Effector memory CD4-positive, alpha-beta T cell (primary cell): ENCODE measurements around the gene NEK2.

Experiments used
- DNase-seq, 3 donors: peaks; one replicate each; pipeline ENCODE4 v3.0.0-alpha.2; 2020
- H3K27ac ChIP-seq: 2 replicates; pipeline ENCODE4 v1.7.0; 2013; ENCODE audit warnings: mild to moderate bottlenecking, low read length, moderate library complexity; ENCODE audit not compliant: insufficient read depth, poor library complexity, severe bottlenecking
- H3K27me3 ChIP-seq: replicated peaks from 2 replicates; pipeline ENCODE4 v1.7.0; 2013; ENCODE audit warnings: mild to moderate bottlenecking, low read length; ENCODE audit not compliant: insufficient read depth, control insufficient read depth, poor library complexity, severe bottlenecking
- H3K36me3 ChIP-seq: 2 replicates; pipeline ENCODE4 v1.7.0; 2013; ENCODE audit warnings: mild to moderate bottlenecking, low read length, moderate library complexity; ENCODE audit not compliant: control insufficient read depth, insufficient read depth
- H3K4me1 ChIP-seq: 2 replicates; pipeline ENCODE4 v1.7.0; 2013; ENCODE audit warnings: low read length, mild to moderate bottlenecking; ENCODE audit not compliant: control insufficient read depth, insufficient read depth, poor library complexity, severe bottlenecking
- H3K4me3 ChIP-seq: 2 replicates; pipeline ENCODE4 v1.7.0; 2013; ENCODE audit warnings: low read length, low read depth, mild to moderate bottlenecking; ENCODE audit not compliant: insufficient read depth, poor library complexity, severe bottlenecking
- H3K9me3 ChIP-seq: 2 replicates; pipeline ENCODE4 v1.7.0; 2013; ENCODE audit warnings: mild to moderate bottlenecking, low read length, moderate library complexity; ENCODE audit not compliant: control insufficient read depth

NEK2 gene

GRCh38 chr1:211680752-211681327, 5.4 kb upstream of the NEK2 start:
- DNase-seq: peak; percentile 55 to 68 (median 57)
- Histone ChIP-seq H3K27ac (peak overlapping the region; percentile 54), H3K36me3 (no peaks in the 10 kb centered on the region), H3K27me3 (no peaks in the 10 kb centered on the region), H3K4me1 (no peaks in the 10 kb centered on the region), H3K4me3 (no peak overlapping the region), H3K9me3 (no peaks in the 10 kb centered on the region)

- Histone ChIP-seq H3K4me1 (peaks cover 5% of the 10 kb centered on the region), H3K27ac (no peak overlapping the region), H3K4me3 (no peak overlapping the region), H3K27me3 (no peaks in the 10 kb centered on the region), H3K36me3 (no peaks in the 10 kb centered on the region), H3K9me3 (no peaks in the 10 kb centered on the region)
- no peak for DNase-seq
These were observed 2.2 kb upstream of the NEK2 start for GRCh38 chr1:211677659-211678058.

- Histone ChIP-seq H3K27ac (no peak overlapping the region), H3K9me3 (no peaks in the 10 kb centered on the region), H3K4me3 (no peak overlapping the region), H3K36me3 (no peaks in the 10 kb centered on the region), H3K27me3 (no peaks in the 10 kb centered on the region), H3K4me1 (peaks cover 5% of the 10 kb centered on the region)
- DNase-seq: no peak
These were observed 1.3 kb upstream of the NEK2 start for GRCh38 chr1:211676761-211677160.

GRCh38 chr1:211676106-211676583, 724 bp upstream of the NEK2 start:
- H3K9me3 ChIP-seq: no peaks in the 10 kb centered on the region
- DNase-seq: no peak
- H3K4me3 ChIP-seq: no peak overlapping the region
- no peaks in the 10 kb centered on the region for H3K36me3 ChIP-seq
- H3K4me1 ChIP-seq: peaks cover 5% of the 10 kb centered on the region
- H3K27ac ChIP-seq: no peak overlapping the region
- H3K27me3 ChIP-seq: no peaks in the 10 kb centered on the region

GRCh38 chr1:211667065-211667617, 8.3 kb downstream of the NEK2 start:
- Histone ChIP-seq H3K4me1 (no peaks in the 10 kb centered on the region), H3K9me3 (no peaks in the 10 kb centered on the region), H3K27ac (no peak overlapping the region), H3K4me3 (no peak overlapping the region), H3K27me3 (no peaks in the 10 kb centered on the region), H3K36me3 (no peaks in the 10 kb centered on the region)
- DNase-seq: no peak

- no peaks in the 10 kb centered on the region for H3K36me3 ChIP-seq
- H3K4me3 ChIP-seq: no peak overlapping the region
- no peaks in the 10 kb centered on the region for H3K4me1 ChIP-seq
- no peak for DNase-seq
- no peaks in the 10 kb centered on the region for H3K9me3 ChIP-seq
- H3K27me3 ChIP-seq: no peaks in the 10 kb centered on the region
- no peak overlapping the region for H3K27ac ChIP-seq
These were observed 14.7 kb downstream of the NEK2 start for GRCh38 chr1:211660718-211661222.

- no peak for DNase-seq
- Histone ChIP-seq H3K9me3 (no peaks in the 10 kb centered on the region), H3K36me3 (no peaks in the 10 kb centered on the region), H3K4me3 (no peak overlapping the region), H3K27ac (no peak overlapping the region), H3K4me1 (no peaks in the 10 kb centered on the region), H3K27me3 (no peaks in the 10 kb centered on the region)
These were observed 18.7 kb downstream of the NEK2 start for GRCh38 chr1:211656728-211657127.

GRCh38 chr1:211654838-211655787, 20.3 kb downstream of the NEK2 start:
- DNase-seq: peak; percentile 52 to 64 (median 57)
- H3K4me1 ChIP-seq: no peaks in the 10 kb centered on the region
- no peak overlapping the region for H3K4me3 ChIP-seq
- no peaks in the 10 kb centered on the region for H3K9me3 ChIP-seq
- no peaks in the 10 kb centered on the region for H3K36me3 ChIP-seq
- H3K27ac ChIP-seq: no peak overlapping the region
- no peaks in the 10 kb centered on the region for H3K27me3 ChIP-seq

- H3K36me3 ChIP-seq: no peaks in the 10 kb centered on the region
- H3K27ac ChIP-seq: no peak overlapping the region
- DNase-seq: no peak
- H3K9me3 ChIP-seq: no peaks in the 10 kb centered on the region
- no peaks in the 10 kb centered on the region for H3K27me3 ChIP-seq
- no peaks in the 10 kb centered on the region for H3K4me1 ChIP-seq
- no peak overlapping the region for H3K4me3 ChIP-seq
These were observed 21.4 kb downstream of the NEK2 start for GRCh38 chr1:211653959-211654496.
